Aorta (tissue), 5 donors: Measurements from ENCODE around the gene ATF7. TPM values are rescaled to one million over a fixed set of nuclear protein-coding genes. Genes with fewer than 3 reads are reported as not detected.

Source experiments
- ATAC-seq: fragments of 200-7000 bp; cut with Tn5 transposase; one replicate; pipeline ENCODE4 v1.9.1; 2022; ENCODE audit warnings: moderate library complexity; ENCODE audit not compliant: low FRiP score
- DNase-seq, 2 donors: peaks; one replicate each; pipeline ENCODE4 v3.0.0-alpha.2; 2020
- H3K27ac ChIP-seq, 2 donors: one replicate each; pipeline ENCODE4 v1.5.1; 2013; ENCODE audit warnings: low read length in 2 of 2, mild to moderate bottlenecking in 2 of 2, moderate library complexity in 2 of 2, control low read depth in 1 of 2, inconsistent platforms in 1 of 2, low read depth in 1 of 2
- H3K27me3 ChIP-seq, 2 donors: one replicate each; pipeline ENCODE4 v1.6.1; 2013; ENCODE audit warnings: control low read depth in 1 of 2, low read length in 1 of 2, mild to moderate bottlenecking in 1 of 2, moderate library complexity in 1 of 2; ENCODE audit not compliant: insufficient read depth in 2 of 2, control insufficient read depth in 1 of 2
- H3K36me3 ChIP-seq, 2 donors: one replicate each; pipeline ENCODE4 v1.6.1; 2013; ENCODE audit warnings: control low read depth in 1 of 2, low read length in 1 of 2, mild to moderate bottlenecking in 1 of 2; ENCODE audit not compliant: insufficient read depth in 2 of 2, control insufficient read depth in 1 of 2
- H3K4me1 ChIP-seq, 2 donors: one replicate each; pipeline ENCODE4 v1.6.1; 2013; ENCODE audit warnings: low read length in 2 of 2, control low read depth in 1 of 2, mild to moderate bottlenecking in 1 of 2, moderate library complexity in 1 of 2; ENCODE audit not compliant: insufficient read depth in 2 of 2, control insufficient read depth in 1 of 2
- H3K4me3 ChIP-seq, 2 donors: one replicate each; pipeline ENCODE4 v1.5.1; 2013; ENCODE audit warnings: low read length in 2 of 2, control low read depth in 1 of 2, mild to moderate bottlenecking in 1 of 2
- H3K9me3 ChIP-seq: one replicate; pipeline ENCODE4 v1.6.1; 2013; ENCODE audit warnings: mild to moderate bottlenecking, low read length; ENCODE audit not compliant: control insufficient read depth
- WGBS, 2 donors: extraction: QIAGEN DNeasy Blood & Tissue Kit; methylation state at CpG; one replicate each; pipeline ENCODE4 v1.1.7; 2013; 5-methylcytosine and 5-hydroxymethylcytosine counted together
- intact Hi-C, 2 donors: fragments of 100-400 bp; cut with DNase I; formaldehyde crosslinking; loops; one replicate each; pipeline versions ENCODE4 v1.14.2 to v1.15.0; 2022
- polyA plus RNA-seq, 2 donors: library from polyadenylated mRNA; stranded (reverse); fragments of 200-250 nt; gene quantifications; one replicate each; pipeline ENCODE4 v1.2.3, GENCODE V29; 2013
- total RNA-seq, 2 donors: library from RNA; stranded (reverse); fragmentation: NEBNext Ultra II Directional; extraction: Animal tissue kit (Norgen Biotek cat#: 25700); gene quantifications; one replicate each; pipeline ENCODE4 v1.2.1, GENCODE V29; 2021
- donor health status: healthy with polysubstance abuse.
- donor health status: Bipolar disorder and iron deficiency.
- donor health status: DM: no; HTN: no; CAD: no.
- donor health status: DM: no; HTN: no; CAD: no.
- donor health status: DM: yes; HTN: yes; CAD: no.

Gene ATF7
- total and polyA plus RNA-seq, 4 donors = 25.7 to 73.5 (median 49.0) TPM

DNA sequence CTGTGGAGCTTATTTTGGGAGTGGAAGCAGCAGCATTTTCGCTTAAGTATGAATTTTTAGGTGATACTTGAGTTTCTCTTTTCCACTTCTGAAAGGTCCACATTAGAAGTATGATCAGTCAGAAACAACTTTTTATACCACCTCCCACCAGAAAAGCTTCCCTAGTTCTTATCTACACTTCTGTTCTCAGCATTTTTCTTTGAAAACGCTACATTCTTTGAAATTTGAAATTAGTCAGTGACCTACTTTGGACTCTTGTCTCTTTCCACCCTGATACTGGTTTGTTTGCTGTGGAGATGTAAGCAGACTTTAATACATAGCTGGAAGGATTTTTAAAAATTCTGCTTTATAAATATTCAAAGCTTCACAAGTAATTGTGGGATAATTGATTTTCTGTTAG is 152.1 kb downstream of the ATF7 start:
- Histone ChIP-seq H3K4me1 (no peaks in the 10 kb centered on the region), H3K36me3 (peaks cover 5 to 9% of the 10 kb centered on the region in 2 donors), H3K27me3 (no peaks in the 10 kb centered on the region), H3K9me3 (no peaks in the 10 kb centered on the region), H3K27ac (no peak overlapping the region), H3K4me3 (no peak overlapping the region)
- WGBS, 2 donors = 50 to 55% methylated on average over 2 of the region's 2 CpGs
- DNase-seq = no peak
- no peak for ATAC-seq
- intact Hi-C loops = loop anchor here in 1 of 2 donors (5.0 kb wide), 1 partner anchor 38 kb away; no protein-coding TSS in a partner anchor

DNA sequence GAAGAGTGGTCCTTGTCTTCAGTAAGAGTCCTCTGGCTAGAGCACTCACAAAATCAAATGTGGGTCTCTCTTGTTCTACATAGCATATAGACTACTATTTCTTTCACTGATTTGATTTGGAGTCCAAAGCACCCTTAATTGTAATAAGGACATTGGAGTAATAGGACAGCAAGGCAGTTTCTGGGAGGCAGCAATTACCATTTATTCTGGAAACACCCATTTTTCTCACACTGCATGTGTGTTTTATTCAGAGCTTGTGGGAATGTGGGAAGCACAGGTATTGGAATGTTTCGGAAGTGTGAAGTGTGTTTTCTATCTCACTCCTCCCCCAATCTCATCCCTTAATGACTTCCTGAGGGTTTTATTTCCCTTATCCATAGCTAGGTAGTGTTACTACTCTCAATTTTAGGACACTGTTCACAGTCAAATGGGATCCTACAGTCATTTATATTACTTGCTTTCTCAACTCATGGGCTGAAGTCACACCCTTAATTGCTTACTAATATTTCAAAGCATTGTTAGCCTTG is 154.1 kb downstream of the ATF7 start:
- H3K36me3 ChIP-seq = peaks cover 7 to 12% of the 10 kb centered on the region in 2 donors
- no peaks in the 10 kb centered on the region for H3K27me3 ChIP-seq
- H3K4me3 ChIP-seq = no peak overlapping the region
- H3K9me3 ChIP-seq = no peaks in the 10 kb centered on the region
- intact Hi-C loops = loop anchor here in 1 of 2 donors (5.0 kb wide), 1 partner anchor 40 kb away; no protein-coding TSS in a partner anchor
- 90 to 93% methylated on average over 1 of the region's 1 CpG for WGBS, 2 donors
- no peak overlapping the region for H3K27ac ChIP-seq
- ATAC-seq (no peak), DNase-seq (no peak)
- no peaks in the 10 kb centered on the region for H3K4me1 ChIP-seq

DNA sequence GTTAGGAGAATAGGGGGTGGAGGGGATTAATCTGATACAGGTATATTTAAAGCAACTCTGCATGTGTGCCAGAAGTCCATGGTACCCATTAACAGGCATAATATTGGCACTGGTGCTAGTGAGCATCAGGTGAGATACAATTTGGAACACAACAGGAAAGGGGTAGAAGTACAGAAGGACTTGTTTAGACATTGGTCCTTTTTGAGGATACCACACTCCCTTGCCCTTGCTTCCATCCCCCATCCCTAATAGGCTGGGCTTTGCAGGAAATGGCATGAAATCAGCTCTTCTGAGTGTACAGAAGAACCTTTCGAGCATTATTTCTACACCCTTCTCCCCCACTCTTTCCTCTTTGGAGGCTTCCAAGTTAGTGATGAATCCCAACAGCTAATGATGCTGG is 157.9 kb downstream of the ATF7 start:
- H3K4me1 ChIP-seq = no peaks in the 10 kb centered on the region
- H3K9me3 ChIP-seq = no peaks in the 10 kb centered on the region
- 62 to 67% methylated on average over 1 of the region's 1 CpG for WGBS, 2 donors
- H3K27ac ChIP-seq = no peak overlapping the region
- no peak for DNase-seq
- ATAC-seq = no peak
- no peaks in the 10 kb centered on the region for H3K27me3 ChIP-seq
- intact Hi-C loops = no loop called here
- no peak overlapping the region for H3K4me3 ChIP-seq
- peaks cover 11 to 33% of the 10 kb centered on the region in 2 donors for H3K36me3 ChIP-seq

GRCh38 chr12:53467880-53468279 is 158.3 kb downstream of the ATF7 start:
- intact Hi-C loops = no loop called here
- peaks cover 11 to 33% of the 10 kb centered on the region in 2 donors for H3K36me3 ChIP-seq
- WGBS, 2 donors = 69 to 80% methylated on average over 2 of the region's 2 CpGs

DNA sequence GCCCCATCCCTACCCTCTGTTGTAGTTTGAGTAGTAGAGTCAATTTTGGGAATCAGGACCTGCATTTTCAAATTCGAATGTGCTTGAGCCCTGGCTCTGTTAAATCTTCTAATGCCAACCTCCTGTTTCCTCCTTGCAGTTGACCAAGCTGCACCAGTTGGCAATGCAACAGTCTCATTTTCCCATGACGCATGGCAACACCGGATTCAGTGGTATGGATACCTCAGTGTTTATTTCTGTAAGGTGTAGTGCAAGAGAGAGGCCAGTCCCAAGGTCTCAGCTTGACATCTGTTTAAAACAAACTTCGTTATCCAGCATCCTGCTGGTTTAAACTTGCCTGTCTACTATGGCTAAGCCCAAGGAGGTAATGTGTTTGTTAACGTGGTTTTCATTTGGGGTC is 159.1 kb downstream of the ATF7 start:
- intact Hi-C loops = no loop called here
- H3K9me3 ChIP-seq = no peaks in the 10 kb centered on the region
- H3K4me3 ChIP-seq = no peak overlapping the region
- H3K4me1 ChIP-seq = no peaks in the 10 kb centered on the region
- H3K27ac ChIP-seq = no peak overlapping the region
- H3K27me3 ChIP-seq = no peaks in the 10 kb centered on the region
- WGBS, 2 donors = 63 to 71% methylated on average over 5 of the region's 5 CpGs
- DNase-seq (no peak), ATAC-seq (no peak)
- peaks cover 11 to 34% of the 10 kb centered on the region in 2 donors for H3K36me3 ChIP-seq

More at GRCh38 chr12:53467880-53468279, 158.3 kb downstream of the ATF7 start:
- DNase-seq (no peak), ATAC-seq (no peak)
- Histone ChIP-seq H3K9me3 (no peaks in the 10 kb centered on the region), H3K27me3 (no peaks in the 10 kb centered on the region), H3K4me3 (no peak overlapping the region), H3K27ac (no peak overlapping the region), H3K4me1 (no peaks in the 10 kb centered on the region)

DNA sequence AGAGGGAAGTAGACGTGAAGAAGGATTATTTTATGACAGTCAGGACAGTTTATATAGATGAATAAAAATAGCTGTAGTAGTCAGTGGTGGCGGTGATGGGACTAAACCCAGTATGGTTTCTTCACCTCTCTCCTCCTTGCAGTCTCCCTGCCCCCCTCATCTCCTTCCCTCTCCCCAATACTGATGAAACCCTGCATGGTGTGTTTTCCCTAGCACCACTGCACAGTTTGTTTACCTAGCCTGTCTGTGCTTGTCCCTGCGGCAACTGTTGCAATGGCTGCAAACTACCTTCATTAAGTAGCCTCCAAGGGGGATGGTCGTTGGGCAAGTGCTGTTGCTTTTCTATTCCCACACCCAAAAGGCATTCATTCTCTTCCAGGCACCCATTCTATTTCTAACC is 159.5 kb downstream of the ATF7 start:
- no peaks in the 10 kb centered on the region for H3K9me3 ChIP-seq
- H3K27me3 ChIP-seq = no peaks in the 10 kb centered on the region
- no peak overlapping the region for H3K27ac ChIP-seq
- H3K4me3 ChIP-seq = no peak overlapping the region
- ATAC-seq (no peak), DNase-seq (no peak)
- no peaks in the 10 kb centered on the region for H3K4me1 ChIP-seq
- H3K36me3 ChIP-seq = peaks cover 11 to 30% of the 10 kb centered on the region in 2 donors
- intact Hi-C loops = no loop called here
- WGBS, 2 donors = 64 to 66% methylated on average over 4 of the region's 4 CpGs

- intact Hi-C loops = no loop called here
- Histone ChIP-seq H3K36me3 (peaks cover 14 to 30% of the 10 kb centered on the region in 2 donors), H3K27ac (no peak overlapping the region), H3K27me3 (no peaks in the 10 kb centered on the region), H3K4me1 (no peaks in the 10 kb centered on the region), H3K4me3 (no peak overlapping the region), H3K9me3 (no peaks in the 10 kb centered on the region)
- ATAC-seq (no peak), DNase-seq (no peak)
- 48 to 51% methylated on average over 2 of the region's 2 CpGs for WGBS, 2 donors
Measured at GRCh38 chr12:53465679-53466078, 160.5 kb downstream of the ATF7 start.

DNA sequence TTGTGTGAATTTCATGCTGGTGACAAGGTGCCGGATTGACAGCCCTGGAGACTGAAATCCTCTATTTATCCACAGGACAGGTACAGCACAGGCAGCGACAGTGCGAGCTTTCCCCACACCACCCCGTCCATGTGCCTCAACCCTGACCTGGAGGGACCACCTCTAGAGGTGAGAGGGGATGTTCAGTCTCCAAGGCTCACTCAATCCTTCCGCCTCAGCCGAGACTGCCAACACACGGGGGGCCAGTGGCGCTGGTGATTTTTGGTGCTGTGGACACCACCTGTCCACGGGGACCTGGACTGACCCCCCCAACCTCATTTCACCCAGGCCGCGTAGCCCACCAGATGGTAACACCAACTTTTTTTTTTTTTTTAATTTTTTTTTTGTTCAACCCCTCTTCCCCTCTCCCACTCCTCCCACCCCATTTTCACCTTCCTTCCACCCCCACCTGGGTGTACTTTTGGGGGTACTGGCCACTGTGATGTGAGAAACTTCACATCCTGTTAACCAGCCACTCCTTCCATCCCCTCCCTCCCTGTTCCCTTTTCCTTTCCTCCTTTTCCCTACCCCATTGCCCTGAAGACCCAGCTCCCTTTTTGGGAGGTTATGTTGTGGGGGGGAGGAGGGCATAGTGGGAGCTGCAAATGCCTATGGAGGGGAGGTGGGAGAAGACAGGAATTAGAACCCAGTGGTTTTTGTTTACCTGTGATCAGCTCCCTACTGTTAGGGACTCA is 161.3 kb downstream of the ATF7 start:
- no peaks in the 10 kb centered on the region for H3K4me1 ChIP-seq
- ATAC-seq (no peak), DNase-seq (no peak)
- peaks cover 14 to 30% of the 10 kb centered on the region in 2 donors for H3K36me3 ChIP-seq
- intact Hi-C loops = no loop called here
- H3K27me3 ChIP-seq = no peaks in the 10 kb centered on the region
- 84 to 87% methylated on average over 11 of the region's 11 CpGs for WGBS, 2 donors
- no peak overlapping the region for H3K27ac ChIP-seq
- no peaks in the 10 kb centered on the region for H3K9me3 ChIP-seq
- no peak overlapping the region for H3K4me3 ChIP-seq
